ENCODE results near the gene SLIT3. TPM values are rescaled to one million over a fixed set of nuclear protein-coding genes. Genes with fewer than 3 reads are reported as not detected.
"Not testable (repeated sequence)": the region's sequence is repeated elsewhere in the genome, so short reads cannot be mapped to it uniquely, and the experiment has no call there.

SLIT3 gene
- total and polyA plus RNA-seq, 4 donors, result 18.1 to 22.5 (median 19.5) TPM

- whole genome bisulfite sequencing (ENCODE audit: insufficient coverage), result no CpG with 5 or more reads among the region's 2 CpGs
- DNase-seq (ENCODE audit: low read depth in 4 of 6, low spot score in 6 of 6); H3K27me3 ChIP-seq (ENCODE audit: control insufficient read depth, insufficient read depth, low read length); H3K36me3 ChIP-seq (ENCODE audit: control insufficient read depth, insufficient read depth, low read length); H3K4me3 ChIP-seq (ENCODE audit: low read depth, low read length); H3K9me3 ChIP-seq (ENCODE audit: control insufficient read depth, insufficient read depth, low read length); H3K4me1 ChIP-seq (ENCODE audit: control insufficient read depth, insufficient read depth, low read length); H3K27ac ChIP-seq (ENCODE audit: low read depth, low read length): not testable (repeated sequence)
These were observed 558.6 kb downstream of the SLIT3 start for GRCh38 chr5:168742311-168742710.

GRCh38 chr5:168740811-168741213 lies 560.1 kb downstream of the SLIT3 start:
- DNase-seq (ENCODE audit: low read depth in 4 of 6, low spot score in 6 of 6), result no peak
- peaks cover 19% of the 10 kb centered on the region for H3K4me1 ChIP-seq (ENCODE audit: control insufficient read depth, insufficient read depth, low read length)
- H3K9me3 ChIP-seq (ENCODE audit: control insufficient read depth, insufficient read depth, low read length), result peaks cover 5% of the 10 kb centered on the region
- no peaks in the 10 kb centered on the region for H3K36me3 ChIP-seq (ENCODE audit: control insufficient read depth, insufficient read depth, low read length)
- WGBS (ENCODE audit: insufficient coverage), result 55% methylated on average over 7 of the region's 8 CpGs
- H3K4me3 ChIP-seq (ENCODE audit: low read depth, low read length), result no peak overlapping the region
- no peaks in the 10 kb centered on the region for H3K27me3 ChIP-seq (ENCODE audit: control insufficient read depth, insufficient read depth, low read length)
- peak overlapping the region; percentile 33 for H3K27ac ChIP-seq (ENCODE audit: low read depth, low read length)

- Histone ChIP-seq H3K36me3 (ENCODE audit: control insufficient read depth, insufficient read depth, low read length) (no peaks in the 10 kb centered on the region), H3K27ac (ENCODE audit: low read depth, low read length) (peak overlapping the region; percentile 33), H3K27me3 (ENCODE audit: control insufficient read depth, insufficient read depth, low read length) (no peaks in the 10 kb centered on the region), H3K4me1 (ENCODE audit: control insufficient read depth, insufficient read depth, low read length) (peaks cover 20% of the 10 kb centered on the region), H3K9me3 (ENCODE audit: control insufficient read depth, insufficient read depth, low read length) (peaks cover 5% of the 10 kb centered on the region), H3K4me3 (ENCODE audit: low read depth, low read length) (no peak overlapping the region)
- peak in 4 of 6 donors; percentile 26 to 81 (median 47) for DNase-seq (ENCODE audit: low read depth in 4 of 6, low spot score in 6 of 6)
- WGBS (ENCODE audit: insufficient coverage), result 40% methylated on average over 1 of the region's 2 CpGs
These were observed 560.7 kb downstream of the SLIT3 start for GRCh38 chr5:168740092-168740800.

DNA sequence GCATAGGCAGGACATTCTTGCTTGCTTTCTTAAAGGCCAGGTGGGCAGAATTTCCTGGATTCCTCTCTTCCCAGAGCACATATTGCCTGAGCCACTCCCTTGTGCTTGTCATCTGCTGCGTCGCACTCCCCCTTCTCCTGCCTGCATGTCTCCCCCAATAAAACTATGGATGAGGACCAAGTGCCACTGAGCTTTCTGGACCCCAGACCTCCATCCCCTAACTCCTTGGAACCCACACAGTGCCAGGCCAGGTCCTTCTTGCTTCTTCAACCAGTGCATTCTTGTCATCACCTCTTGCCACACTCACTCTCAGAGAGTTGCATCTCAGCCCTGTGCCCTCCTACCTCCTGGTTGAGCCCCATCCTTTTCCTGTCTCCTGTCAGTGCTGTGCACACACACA lies 563.9 kb downstream of the SLIT3 start:
- WGBS (ENCODE audit: insufficient coverage), result 97% methylated on average over 2 of the region's 2 CpGs
- Histone ChIP-seq H3K27me3 (ENCODE audit: control insufficient read depth, insufficient read depth, low read length) (no peaks in the 10 kb centered on the region), H3K36me3 (ENCODE audit: control insufficient read depth, insufficient read depth, low read length) (no peaks in the 10 kb centered on the region), H3K4me1 (ENCODE audit: control insufficient read depth, insufficient read depth, low read length) (peaks cover 28% of the 10 kb centered on the region), H3K9me3 (ENCODE audit: control insufficient read depth, insufficient read depth, low read length) (no peaks in the 10 kb centered on the region), H3K27ac (ENCODE audit: low read depth, low read length) (no peak overlapping the region), H3K4me3 (ENCODE audit: low read depth, low read length) (no peak overlapping the region)
- DNase-seq (ENCODE audit: low read depth in 4 of 6, low spot score in 6 of 6), result no peak

DNA sequence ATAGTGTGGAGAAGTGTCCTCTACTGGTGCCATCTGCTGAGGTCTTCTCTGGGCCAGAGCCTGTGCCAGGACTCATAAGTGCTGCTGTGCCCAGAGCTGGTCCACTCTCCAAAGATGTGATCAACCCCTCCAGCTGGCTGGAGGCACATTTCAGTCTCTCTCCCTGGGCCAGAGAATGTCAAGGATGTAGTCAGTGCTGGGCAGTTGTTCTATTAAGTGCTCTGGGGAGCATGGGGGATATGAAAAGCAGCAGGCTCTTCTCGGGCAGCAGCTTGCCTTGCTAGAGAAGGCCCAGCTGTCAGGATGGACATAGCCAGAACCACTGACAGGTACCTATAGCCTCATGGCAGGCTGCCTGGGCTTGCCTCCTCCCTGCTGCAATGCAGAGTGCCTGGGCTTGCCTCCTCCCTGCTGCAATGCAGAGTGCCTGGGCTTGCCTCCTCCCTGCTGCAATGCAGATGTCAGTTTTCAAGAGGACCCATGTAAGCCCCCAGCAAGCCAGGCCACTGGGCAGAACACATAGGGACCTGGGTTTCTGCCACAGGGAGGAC lies 564.6 kb downstream of the SLIT3 start:
- Histone ChIP-seq H3K36me3 (ENCODE audit: control insufficient read depth, insufficient read depth, low read length) (no peaks in the 10 kb centered on the region), H3K9me3 (ENCODE audit: control insufficient read depth, insufficient read depth, low read length) (no peaks in the 10 kb centered on the region), H3K27ac (ENCODE audit: low read depth, low read length) (no peak overlapping the region), H3K27me3 (ENCODE audit: control insufficient read depth, insufficient read depth, low read length) (no peaks in the 10 kb centered on the region), H3K4me1 (ENCODE audit: control insufficient read depth, insufficient read depth, low read length) (peaks cover 28% of the 10 kb centered on the region), H3K4me3 (ENCODE audit: low read depth, low read length) (no peak overlapping the region)
- peak in 2 of 6 donors; percentile 17 to 23 for DNase-seq (ENCODE audit: low read depth in 4 of 6, low spot score in 6 of 6)
- 62% methylated on average over 1 of the region's 1 CpG for WGBS (ENCODE audit: insufficient coverage)

- Histone ChIP-seq H3K4me1 (ENCODE audit: control insufficient read depth, insufficient read depth, low read length) (peaks cover 19% of the 10 kb centered on the region), H3K27me3 (ENCODE audit: control insufficient read depth, insufficient read depth, low read length) (no peaks in the 10 kb centered on the region), H3K9me3 (ENCODE audit: control insufficient read depth, insufficient read depth, low read length) (no peaks in the 10 kb centered on the region), H3K4me3 (ENCODE audit: low read depth, low read length) (no peak overlapping the region), H3K27ac (ENCODE audit: low read depth, low read length) (no peak overlapping the region), H3K36me3 (ENCODE audit: control insufficient read depth, insufficient read depth, low read length) (no peaks in the 10 kb centered on the region)
- DNase-seq (ENCODE audit: low read depth in 4 of 6, low spot score in 6 of 6), result peak in 4 of 6 donors; percentile 17 to 75 (median 53)
- WGBS (ENCODE audit: insufficient coverage), result 18% methylated on average over 6 of the region's 7 CpGs
These were observed 566.2 kb downstream of the SLIT3 start for GRCh38 chr5:168734620-168735300.

DNA sequence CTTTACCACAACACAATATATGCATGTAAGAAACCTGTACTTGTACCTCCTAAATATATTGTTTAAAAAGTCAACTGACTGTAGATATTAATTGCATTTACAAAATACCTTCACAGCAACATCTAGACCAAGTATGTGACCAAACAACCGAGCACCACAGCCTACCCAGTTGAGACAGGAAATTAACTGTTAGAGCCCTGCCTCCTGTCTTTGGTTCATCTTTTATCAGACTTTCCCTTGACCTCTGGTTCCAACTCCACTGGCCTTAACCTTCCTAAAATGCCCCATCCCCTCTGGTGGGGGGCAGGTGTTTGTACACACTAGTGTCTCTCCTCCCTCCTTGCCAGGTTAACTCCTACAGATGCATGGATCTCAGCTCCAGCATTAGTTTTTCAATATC lies 566.8 kb downstream of the SLIT3 start:
- Histone ChIP-seq H3K36me3 (ENCODE audit: control insufficient read depth, insufficient read depth, low read length) (no peaks in the 10 kb centered on the region), H3K4me3 (ENCODE audit: low read depth, low read length) (no peak overlapping the region), H3K27me3 (ENCODE audit: control insufficient read depth, insufficient read depth, low read length) (no peaks in the 10 kb centered on the region), H3K27ac (ENCODE audit: low read depth, low read length) (no peak overlapping the region), H3K9me3 (ENCODE audit: control insufficient read depth, insufficient read depth, low read length) (no peaks in the 10 kb centered on the region), H3K4me1 (ENCODE audit: control insufficient read depth, insufficient read depth, low read length) (peaks cover 19% of the 10 kb centered on the region)
- 73% methylated on average over 1 of the region's 1 CpG for WGBS (ENCODE audit: insufficient coverage)
- no peak for DNase-seq (ENCODE audit: low read depth in 4 of 6, low spot score in 6 of 6)

DNA sequence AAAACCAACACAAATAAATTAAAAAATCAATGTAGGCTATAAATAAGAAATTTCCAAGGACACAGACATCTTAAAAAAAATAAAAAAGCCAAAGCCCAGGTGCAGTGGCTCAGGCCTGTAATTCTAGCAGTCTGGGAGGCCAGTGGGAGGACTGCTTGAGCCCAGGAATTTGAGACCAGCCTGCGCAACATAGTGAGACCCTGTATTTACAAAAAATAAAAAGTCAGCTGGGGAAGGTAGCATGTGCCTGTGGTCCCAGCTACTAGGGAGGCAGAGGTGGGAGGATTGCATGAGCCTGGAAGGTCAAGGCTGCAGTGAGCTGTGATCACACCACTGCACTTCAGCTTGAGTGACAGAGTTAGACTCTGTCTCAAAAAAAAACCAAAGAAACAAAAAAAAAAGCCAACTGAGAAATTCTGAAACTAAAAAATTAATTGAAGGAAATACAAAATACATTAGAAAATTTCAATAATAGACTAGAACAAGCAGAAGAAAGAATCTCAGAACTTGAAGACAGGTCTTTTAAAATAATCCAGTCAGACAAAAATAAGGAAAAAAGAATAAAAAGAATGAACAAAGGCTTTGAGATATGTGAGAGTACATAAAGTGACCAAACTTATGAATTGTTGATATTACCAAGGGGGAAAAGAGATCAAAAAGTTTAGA lies 572.3 kb downstream of the SLIT3 start:
- no peak overlapping the region for H3K4me3 ChIP-seq (ENCODE audit: low read depth, low read length)
- no peaks in the 10 kb centered on the region for H3K36me3 ChIP-seq (ENCODE audit: control insufficient read depth, insufficient read depth, low read length)
- H3K27ac ChIP-seq (ENCODE audit: low read depth, low read length), result no peak overlapping the region
- no peak for DNase-seq (ENCODE audit: low read depth in 4 of 6, low spot score in 6 of 6)
- WGBS (ENCODE audit: insufficient coverage), result 100% methylated on average over 1 of the region's 1 CpG
- peaks cover 3% of the 10 kb centered on the region for H3K9me3 ChIP-seq (ENCODE audit: control insufficient read depth, insufficient read depth, low read length)
- no peaks in the 10 kb centered on the region for H3K4me1 ChIP-seq (ENCODE audit: control insufficient read depth, insufficient read depth, low read length)
- no peaks in the 10 kb centered on the region for H3K27me3 ChIP-seq (ENCODE audit: control insufficient read depth, insufficient read depth, low read length)

- Histone ChIP-seq H3K27me3 (ENCODE audit: control insufficient read depth, insufficient read depth, low read length) (no peaks in the 10 kb centered on the region), H3K27ac (ENCODE audit: low read depth, low read length) (no peak overlapping the region), H3K36me3 (ENCODE audit: control insufficient read depth, insufficient read depth, low read length) (no peaks in the 10 kb centered on the region), H3K4me3 (ENCODE audit: low read depth, low read length) (no peak overlapping the region), H3K4me1 (ENCODE audit: control insufficient read depth, insufficient read depth, low read length) (no peaks in the 10 kb centered on the region), H3K9me3 (ENCODE audit: control insufficient read depth, insufficient read depth, low read length) (peaks cover 3% of the 10 kb centered on the region)
- 33% methylated on average over 1 of the region's 2 CpGs for WGBS (ENCODE audit: insufficient coverage)
- no peak for DNase-seq (ENCODE audit: low read depth in 4 of 6, low spot score in 6 of 6)
These were observed 573.4 kb downstream of the SLIT3 start for GRCh38 chr5:168727547-168727946.
